H1 (cell line): ENCODE results near the gene DMXL1.

ENCODE experiments used
- CTCF ChIP-seq, 3 experiments: IDR thresholded peaks; 1 replicate in 2 of 3; 2 replicates in 1 of 3; pipeline versions ENCODE4 v1.5.1 to v1.6.1; 2011; ENCODE audit warnings: low read length in 3 of 3, mild to moderate bottlenecking in 3 of 3, inconsistent platforms in 2 of 3, low read depth in 1 of 3, moderate library complexity in 1 of 3; ENCODE audit not compliant: insufficient read depth in 1 of 3; ENCODE audit errors: control extremely low read depth in 1 of 3
- EP300 ChIP-seq, 2 experiments: IDR thresholded peaks; 1 replicate in 1 of 2; 2 replicates in 1 of 2; pipeline ENCODE4 v1.6.1; 2011 to 2012; ENCODE audit warnings: low read depth in 2 of 2, low read length in 2 of 2, mild to moderate bottlenecking in 2 of 2, borderline replicate concordance in 1 of 2, inconsistent platforms in 1 of 2, moderate library complexity in 1 of 2
- FOSL1 ChIP-seq: IDR thresholded peaks from 2 replicates; pipeline ENCODE4 v1.6.1; 2011; ENCODE audit warnings: mild to moderate bottlenecking, low read depth, low read length, moderate library complexity; ENCODE audit not compliant: insufficient read depth

GRCh38 chr5:119118000-119118399, 47.1 kb downstream of the DMXL1 start:
- no peak for TF ChIP-seq EP300 (IDR thresholded peaks at IDR 0.05; ENCODE audit: borderline replicate concordance in 1 of 2, low read depth in 2 of 2, low read length in 2 of 2)
- no peak for TF ChIP-seq CTCF (IDR thresholded peaks at IDR 0.05; ENCODE audit: control extremely low read depth in 1 of 3, insufficient read depth in 1 of 3, low read depth in 1 of 3, low read length in 3 of 3)
- TF ChIP-seq FOSL1: no peak
